HG02610 (cell line): ENCODE results near the gene VPS26B.
"Not testable (repeated sequence)": the region's sequence is repeated elsewhere in the genome, so short reads cannot be mapped to it uniquely, and the experiment has no call there.

ENCODE experiments used
- ATAC-seq: cut with Tn5 transposase; IDR thresholded peaks from one replicate; pipeline ENCODE4 v1.9.1; 2021; ENCODE audit warnings: mild to moderate bottlenecking, moderate library complexity; ENCODE audit not compliant: unreplicated experiment

VPS26B gene

DNA sequence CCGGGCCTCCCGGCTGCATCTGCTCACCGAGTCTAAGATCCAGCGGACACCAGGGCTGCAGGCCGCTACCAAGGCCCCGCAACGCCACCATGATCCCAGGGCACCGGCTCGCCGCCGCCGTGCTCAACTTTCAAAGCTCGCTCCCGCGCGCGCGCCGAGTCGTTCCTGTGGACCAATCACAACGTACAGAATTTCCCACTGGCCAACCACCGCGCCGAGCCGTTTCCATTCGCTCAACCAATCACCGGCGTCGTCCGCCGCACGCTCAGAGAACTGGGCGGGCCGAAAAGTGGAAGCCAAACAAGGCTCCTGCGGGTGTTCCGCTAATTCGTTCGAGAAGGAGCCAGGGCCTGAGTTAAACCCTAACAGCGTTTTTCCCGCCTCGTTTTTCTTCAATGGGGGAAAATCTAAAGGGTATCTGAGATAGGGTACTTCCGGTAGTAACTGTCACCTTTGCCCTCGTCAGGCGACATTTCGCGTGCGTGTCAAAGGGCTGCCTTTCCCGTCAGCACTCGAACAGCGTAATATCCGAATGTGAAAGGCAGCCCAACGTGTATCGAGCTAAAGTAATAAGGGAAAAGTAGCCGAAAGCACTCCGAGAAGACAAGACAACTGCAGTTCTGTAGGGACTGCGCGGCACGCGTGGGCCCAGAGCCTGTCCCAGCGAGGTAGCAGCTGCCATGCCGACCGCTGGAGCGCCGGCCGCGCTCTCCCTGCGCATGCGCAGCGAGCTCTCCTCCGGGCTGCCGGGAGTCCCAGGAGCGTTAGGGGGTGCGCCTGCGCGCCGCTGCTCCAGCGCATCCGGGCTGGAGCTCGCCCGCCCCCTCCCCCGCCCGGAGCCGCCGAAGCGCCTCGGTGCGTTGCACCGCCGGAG lies at the start of gene VPS26B, which contains the start of gene NCAPD3:
Gene VPS26B (plus strand): TSS at position 836 of the 874 bp plus-strand sequence. CDS start 452 bp downstream, outside the sequence.
Gene NCAPD3 (minus strand): TSS at position 132 of the 874 bp plus-strand sequence. CDS start 41 bp downstream, at position 91.
- ATAC-seq, result peak; percentile 83

- no peak for ATAC-seq
Observed at GRCh38 chr11:134176284-134176683, 48.2 kb upstream of the VPS26B start.

DNA sequence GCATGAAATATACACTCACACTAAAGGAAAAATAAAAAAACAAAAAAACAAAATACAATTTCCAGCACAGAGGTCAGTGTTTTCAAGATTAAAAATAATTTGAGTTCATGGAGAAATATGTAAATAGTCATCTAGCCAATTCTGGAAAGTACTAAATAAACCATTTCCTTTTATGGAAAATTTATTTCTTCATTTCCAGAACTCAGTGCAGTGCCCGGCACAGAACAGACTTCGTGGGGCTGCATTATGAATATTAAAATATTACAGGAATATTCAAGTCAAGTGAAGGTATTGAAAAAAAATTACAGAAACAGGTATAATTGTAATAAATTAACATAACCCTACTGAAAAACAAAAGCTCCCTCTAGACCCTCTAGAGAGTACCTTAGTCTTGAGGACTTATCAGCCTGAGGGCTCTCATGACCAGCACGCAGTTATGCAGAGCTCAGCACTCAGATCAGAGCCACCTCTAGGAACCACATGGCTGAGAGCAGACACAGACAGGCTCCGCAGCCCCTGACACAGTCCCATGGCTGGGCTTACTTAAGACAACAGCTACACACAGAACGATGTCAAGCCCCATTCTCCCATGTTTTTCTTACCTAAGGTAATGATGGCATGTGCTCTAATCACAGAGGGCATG lies 46.3 kb upstream of the VPS26B start:
- ATAC-seq, result no peak

DNA sequence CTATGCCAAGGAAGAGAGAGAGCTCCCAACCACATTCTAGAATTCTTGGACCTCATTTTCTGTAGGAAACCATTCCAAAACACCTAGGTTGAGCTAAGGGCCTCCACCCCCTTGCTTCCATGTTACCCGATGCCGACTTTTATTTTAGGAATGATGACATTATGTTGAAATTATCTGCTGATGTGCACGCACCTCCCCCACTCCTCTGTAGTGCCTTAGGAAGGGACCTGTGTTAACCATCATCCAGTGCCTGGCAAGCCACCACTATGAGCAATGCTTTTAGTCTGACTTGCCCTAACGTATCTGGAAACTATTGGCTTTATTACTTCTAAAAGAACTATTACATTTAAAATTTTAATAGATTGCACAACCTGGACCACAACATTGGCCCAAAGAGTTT lies 42.8 kb upstream of the VPS26B start:
- ATAC-seq, result no peak

- not testable (repeated sequence) for ATAC-seq
Observed at GRCh38 chr11:134188092-134188491, 36.4 kb upstream of the VPS26B start.

DNA sequence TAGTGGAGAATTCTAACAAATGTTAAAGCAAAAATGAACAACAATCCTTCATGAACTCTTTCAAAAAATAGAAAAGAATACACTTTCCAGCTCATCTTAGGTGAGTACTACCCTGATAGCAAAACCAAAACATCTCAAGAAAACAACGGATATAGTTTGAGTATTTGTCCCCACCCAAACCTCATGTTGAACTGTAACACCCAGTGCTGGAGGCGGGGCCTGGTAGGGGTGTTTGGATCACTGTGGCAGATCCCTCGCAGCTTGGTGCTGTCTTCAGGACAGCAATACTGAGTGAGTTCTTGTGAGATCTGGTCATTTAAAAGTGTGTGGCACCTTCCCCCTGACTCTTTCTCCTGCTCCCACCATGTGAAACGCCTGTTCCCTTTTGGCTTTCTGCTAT lies 27.7 kb upstream of the VPS26B start:
- no peak for ATAC-seq

GRCh38 chr11:134199531-134199930 lies 24.9 kb upstream of the VPS26B start:
- ATAC-seq, result no peak

- no peak for ATAC-seq
Observed at GRCh38 chr11:134200688-134201087, 23.8 kb upstream of the VPS26B start.

GRCh38 chr11:134202661-134203060 lies 21.8 kb upstream of the VPS26B start:
- ATAC-seq, result no peak

- no peak for ATAC-seq
Observed at GRCh38 chr11:134205729-134206128, 18.7 kb upstream of the VPS26B start.

DNA sequence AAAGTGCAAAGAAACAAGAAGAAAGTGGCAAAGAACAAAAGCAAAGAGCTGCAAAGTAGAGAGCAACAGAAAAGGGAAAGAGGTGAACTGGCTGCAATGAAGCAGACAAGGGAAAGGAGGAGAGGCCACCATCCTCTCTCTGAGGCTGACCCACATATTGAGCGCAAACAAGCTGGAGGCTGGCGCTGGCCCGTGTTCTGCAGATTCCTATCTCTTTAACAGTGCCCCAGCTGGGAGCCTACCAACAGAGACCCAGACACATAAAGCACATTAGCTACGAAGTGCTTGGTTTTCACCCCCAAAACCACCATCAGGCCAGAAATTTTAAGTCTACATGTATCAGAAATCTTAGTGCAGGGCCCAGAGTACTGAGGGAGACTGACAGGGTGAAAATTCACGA lies 18.3 kb upstream of the VPS26B start:
- no peak for ATAC-seq

DNA sequence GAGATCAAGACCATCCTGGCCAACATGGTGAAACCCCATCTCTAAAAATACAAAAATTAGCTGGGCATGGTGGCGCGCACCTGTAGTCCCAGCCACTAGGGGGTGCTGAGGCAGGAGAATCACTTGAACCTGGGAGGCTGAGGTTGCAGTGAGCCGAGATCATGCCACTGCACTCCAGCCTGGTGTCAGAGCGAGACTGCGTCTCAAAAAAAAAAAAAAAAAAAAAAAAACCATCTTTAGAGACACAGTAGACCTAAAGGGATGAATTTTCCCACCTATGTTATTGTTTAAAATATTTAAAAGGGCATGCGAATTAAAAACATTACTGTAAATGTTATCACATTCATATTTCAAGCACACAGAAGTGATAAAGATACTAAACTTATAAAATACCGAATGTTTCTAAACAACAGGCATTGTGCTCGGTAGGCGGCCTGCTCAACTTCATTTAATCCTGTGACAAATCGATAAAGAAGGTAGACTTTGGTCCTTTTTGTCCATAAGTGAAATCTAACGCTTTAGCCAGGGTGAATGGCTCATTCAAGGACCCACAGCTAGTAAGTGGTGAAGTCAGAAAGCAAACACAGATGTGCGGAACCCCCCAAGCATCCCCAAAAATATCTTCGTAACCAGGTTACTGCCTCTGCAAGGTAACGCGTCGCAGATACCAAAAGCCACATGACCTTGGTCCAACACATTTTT lies 16.8 kb upstream of the VPS26B start:
- ATAC-seq, result no peak

DNA sequence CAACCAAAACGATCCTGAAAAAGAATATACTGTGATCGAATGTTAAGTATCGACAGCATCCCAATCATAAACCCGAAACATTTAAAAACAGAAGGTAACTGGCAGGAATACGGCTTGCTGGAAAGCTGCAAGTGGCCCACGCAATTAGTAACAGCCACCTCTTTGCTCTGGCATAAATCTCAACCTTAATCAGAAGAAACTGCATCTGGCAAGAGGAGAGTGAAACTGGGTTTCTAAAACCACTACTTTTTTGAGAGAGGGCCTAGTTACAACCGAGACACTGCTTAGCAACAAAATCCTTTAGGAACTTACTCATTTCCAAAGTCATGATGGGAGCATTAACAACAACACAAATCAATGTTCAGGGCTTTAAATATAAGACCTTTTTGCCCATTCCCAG lies 8.6 kb upstream of the VPS26B start:
- no peak for ATAC-seq

DNA sequence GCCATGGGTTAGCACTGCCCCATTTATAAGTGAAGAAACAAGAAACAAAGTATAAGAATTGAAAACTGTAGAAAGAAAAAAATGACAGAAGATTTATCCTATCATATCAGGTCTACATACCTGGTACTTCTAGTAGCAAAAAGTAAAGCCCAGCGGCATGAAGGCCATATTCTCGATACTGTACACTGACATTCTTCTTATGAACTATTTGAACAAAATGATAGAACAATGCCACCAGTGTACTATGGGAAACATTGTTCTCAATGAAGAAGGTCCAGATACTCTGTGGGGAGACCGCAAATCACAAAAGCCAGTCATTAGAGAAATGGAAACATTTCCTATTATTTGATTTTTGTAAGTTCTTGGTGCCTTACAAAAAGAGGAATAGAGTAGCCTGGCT lies 7.7 kb upstream of the VPS26B start:
- no peak for ATAC-seq

GRCh38 chr11:134223121-134223520 lies 1.4 kb upstream of the VPS26B start:
- ATAC-seq, result no peak

GRCh38 chr11:134224710-134225664 lies 516 bp downstream of the VPS26B start:
- ATAC-seq, result peak; percentile 10

GRCh38 chr11:134226806-134227325 lies 2.4 kb downstream of the VPS26B start:
- no peak for ATAC-seq

- ATAC-seq, result peak; percentile 61
Observed at GRCh38 chr11:134228625-134229024, 4.2 kb downstream of the VPS26B start.

- ATAC-seq, result no peak
Observed at GRCh38 chr11:134229126-134229790, 4.8 kb downstream of the VPS26B start.

GRCh38 chr11:134230339-134230738 lies 5.9 kb downstream of the VPS26B start:
- ATAC-seq, result no peak
